Breast epithelium (tissue), 3 donors: ENCODE results near the gene CDH13.

Source experiments
- POLR2A ChIP-seq: fragments of 450-650 bp; IDR thresholded peaks from one replicate; pipeline ENCODE4 v1.6.1; 2016; ENCODE audit warnings: antibody characterized with exemption, mild to moderate bottlenecking, moderate library complexity
- POLR2AphosphoS5 ChIP-seq, 3 donors: sonication (generic); formaldehyde crosslinking; IDR thresholded peaks; one replicate each; pipeline ENCODE4 v1.6.1; 2017; ENCODE audit warnings: antibody characterized with exemption in 3 of 3
- TF ChIP-seq, protein P1 (sequence below), 3 donors: fragments of 450-650 bp; IDR thresholded peaks; one replicate each; pipeline ENCODE4 v1.5.1; 2016 to 2017; ENCODE audit warnings: antibody characterized with exemption in 3 of 3, mild to moderate bottlenecking in 3 of 3, moderate library complexity in 3 of 3

DNA sequence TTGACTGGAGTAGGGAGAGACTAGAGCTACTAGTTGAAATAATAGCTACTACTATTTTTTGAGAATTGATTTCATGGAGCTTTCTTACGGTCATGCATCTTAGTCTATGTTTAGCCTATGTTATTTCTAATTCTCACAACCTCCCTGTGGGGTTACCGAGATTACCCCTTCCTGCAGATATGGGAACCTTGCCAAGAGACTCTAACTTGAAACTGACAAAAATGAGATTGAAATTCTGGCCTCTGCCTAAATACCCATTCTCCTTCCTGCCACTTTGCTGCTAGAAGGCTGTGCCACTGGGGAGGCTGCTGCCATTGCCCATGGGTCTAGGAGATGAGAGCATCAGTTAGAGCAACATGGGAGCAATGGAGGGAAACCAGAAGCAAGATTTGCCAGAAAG lies 410.3 kb downstream of the CDH13 start:
- TF ChIP-seq, protein P1, sequence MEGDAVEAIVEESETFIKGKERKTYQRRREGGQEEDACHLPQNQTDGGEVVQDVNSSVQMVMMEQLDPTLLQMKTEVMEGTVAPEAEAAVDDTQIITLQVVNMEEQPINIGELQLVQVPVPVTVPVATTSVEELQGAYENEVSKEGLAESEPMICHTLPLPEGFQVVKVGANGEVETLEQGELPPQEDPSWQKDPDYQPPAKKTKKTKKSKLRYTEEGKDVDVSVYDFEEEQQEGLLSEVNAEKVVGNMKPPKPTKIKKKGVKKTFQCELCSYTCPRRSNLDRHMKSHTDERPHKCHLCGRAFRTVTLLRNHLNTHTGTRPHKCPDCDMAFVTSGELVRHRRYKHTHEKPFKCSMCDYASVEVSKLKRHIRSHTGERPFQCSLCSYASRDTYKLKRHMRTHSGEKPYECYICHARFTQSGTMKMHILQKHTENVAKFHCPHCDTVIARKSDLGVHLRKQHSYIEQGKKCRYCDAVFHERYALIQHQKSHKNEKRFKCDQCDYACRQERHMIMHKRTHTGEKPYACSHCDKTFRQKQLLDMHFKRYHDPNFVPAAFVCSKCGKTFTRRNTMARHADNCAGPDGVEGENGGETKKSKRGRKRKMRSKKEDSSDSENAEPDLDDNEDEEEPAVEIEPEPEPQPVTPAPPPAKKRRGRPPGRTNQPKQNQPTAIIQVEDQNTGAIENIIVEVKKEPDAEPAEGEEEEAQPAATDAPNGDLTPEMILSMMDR (IDR thresholded peaks at IDR 0.05), result no peak
- TF ChIP-seq POLR2A (no peak), POLR2AphosphoS5 (IDR thresholded peaks at IDR 0.05) (no peak)
